GM19438 (cell line): ENCODE measurements around the gene KIAA1755.

ENCODE experiments used
- ATAC-seq: cut with Tn5 transposase; IDR thresholded peaks from one replicate; pipeline ENCODE4 v1.9.1; 2021; ENCODE audit warnings: low read depth; ENCODE audit not compliant: unreplicated experiment

Gene KIAA1755, protein sequence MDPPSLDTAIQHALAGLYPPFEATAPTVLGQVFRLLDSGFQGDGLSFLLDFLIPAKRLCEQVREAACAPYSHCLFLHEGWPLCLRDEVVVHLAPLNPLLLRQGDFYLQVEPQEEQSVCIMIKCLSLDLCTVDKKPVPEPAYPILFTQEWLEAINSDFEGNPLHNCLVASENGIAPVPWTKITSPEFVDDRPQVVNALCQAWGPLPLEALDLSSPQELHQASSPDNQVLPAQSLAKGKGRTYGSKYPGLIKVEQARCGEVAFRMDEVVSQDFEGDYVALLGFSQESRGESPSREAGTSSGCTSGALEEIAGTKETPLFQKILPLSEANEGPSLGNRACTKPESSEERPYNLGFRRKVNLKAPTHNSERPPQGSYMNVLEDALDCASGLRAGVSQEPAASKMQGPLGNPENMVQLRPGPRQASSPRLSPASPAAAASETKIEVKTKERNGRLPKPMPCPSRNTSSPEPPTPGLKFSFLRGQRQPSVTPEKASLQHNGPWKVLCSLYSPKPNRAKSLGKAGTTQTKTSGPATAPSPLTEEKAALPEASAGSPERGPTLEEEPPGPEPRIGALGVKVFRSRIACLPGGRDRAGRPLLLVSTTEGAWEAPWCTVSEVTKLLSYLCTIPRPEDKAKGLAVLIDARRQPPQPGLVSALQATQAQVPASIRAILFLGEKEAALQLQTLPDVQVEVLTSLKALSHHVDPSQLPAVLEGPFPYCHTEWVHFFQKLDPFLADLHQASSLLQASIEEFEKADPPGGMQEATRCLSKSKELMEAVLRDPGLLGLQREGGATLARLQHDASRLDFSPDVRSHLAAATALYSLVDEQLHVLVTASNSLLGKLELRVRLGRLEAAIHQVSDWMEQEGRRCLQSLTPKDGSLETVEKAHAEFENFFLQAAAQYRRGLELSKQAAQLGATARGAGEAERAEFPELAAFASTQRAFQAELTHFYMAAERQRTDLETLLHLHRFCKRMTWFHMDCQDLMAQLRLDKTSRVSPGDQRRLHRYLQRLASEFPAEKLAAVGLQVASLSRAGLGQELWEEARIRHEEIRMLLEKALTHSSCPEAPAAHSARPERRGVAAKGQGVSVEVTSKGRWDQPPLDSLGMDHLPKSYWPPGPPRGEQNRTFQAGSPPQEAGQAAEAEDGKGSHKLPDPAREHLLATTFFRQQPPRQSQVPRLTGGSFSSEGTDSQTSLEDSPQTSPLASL

GRCh38 chr20:38260378-38261053 is at the start of gene KIAA1755:
Gene KIAA1755, minus strand, starts transcription at chr20:38260735. Its CDS starts 235 bp downstream, at chr20:38260500.
- no peak for ATAC-seq

DNA sequence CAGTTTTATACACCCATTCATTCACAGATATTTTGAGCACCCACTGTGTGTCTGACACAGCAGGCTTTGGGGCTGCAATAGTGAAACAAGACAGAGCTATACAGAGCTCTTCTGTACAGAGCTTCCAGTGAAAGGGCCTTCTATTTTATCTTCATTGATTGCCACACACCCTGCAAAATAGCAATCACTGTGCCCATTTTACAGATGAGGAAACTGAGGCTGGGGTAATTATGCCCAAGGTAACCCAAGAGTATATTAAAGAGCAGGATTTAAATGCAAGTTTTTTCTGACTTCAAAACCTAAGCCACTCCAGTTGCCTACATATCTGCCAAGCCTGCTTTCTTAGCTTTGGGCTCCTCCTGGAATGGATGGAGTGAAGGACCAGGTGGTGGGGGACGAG is 47.9 kb upstream of the KIAA1755 start:
- ATAC-seq: no peak

DNA sequence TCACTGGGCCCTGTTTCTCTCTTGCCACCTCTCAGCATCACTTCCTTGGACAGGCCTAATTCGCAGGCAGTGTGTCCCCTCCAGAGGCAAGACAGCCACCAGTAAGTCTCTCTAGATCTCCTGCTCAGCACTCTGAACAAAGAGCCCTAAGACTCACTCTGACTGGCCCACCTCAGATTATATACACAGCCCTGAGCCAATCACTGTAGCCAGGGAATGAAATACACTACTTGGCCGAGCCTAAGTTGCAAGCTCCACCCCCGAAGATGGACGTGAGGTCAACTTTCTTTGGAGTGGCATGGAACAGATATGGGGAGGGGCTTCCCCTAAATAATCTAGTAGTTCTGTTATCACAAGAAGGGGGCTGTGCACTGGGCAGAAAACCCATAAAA is 47.5 kb upstream of the KIAA1755 start:
- no peak for ATAC-seq

GRCh38 chr20:38307371-38308046 is 47.0 kb upstream of the KIAA1755 start:
- ATAC-seq: no peak

GRCh38 chr20:38306379-38306778 is 45.8 kb upstream of the KIAA1755 start:
- ATAC-seq: no peak

DNA sequence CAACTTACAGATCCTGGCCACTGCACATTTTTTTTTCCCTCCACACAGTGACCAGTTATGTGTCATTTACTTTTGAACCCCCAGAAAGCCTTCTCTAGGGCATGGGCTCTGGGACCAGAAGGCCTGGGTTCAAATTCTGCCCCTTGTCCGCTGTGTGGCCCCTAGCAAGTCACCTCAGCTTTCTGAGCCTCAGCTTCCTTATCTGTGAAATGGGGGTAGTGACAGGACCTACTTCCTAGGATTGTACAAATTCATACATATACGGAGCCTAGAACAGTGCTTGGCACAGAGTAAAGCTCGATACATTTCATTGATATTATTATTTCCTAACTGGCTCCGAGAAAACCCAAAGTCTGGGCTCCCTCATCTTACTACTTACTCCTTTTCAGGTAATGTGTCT is 45.0 kb upstream of the KIAA1755 start:
- no peak for ATAC-seq

DNA sequence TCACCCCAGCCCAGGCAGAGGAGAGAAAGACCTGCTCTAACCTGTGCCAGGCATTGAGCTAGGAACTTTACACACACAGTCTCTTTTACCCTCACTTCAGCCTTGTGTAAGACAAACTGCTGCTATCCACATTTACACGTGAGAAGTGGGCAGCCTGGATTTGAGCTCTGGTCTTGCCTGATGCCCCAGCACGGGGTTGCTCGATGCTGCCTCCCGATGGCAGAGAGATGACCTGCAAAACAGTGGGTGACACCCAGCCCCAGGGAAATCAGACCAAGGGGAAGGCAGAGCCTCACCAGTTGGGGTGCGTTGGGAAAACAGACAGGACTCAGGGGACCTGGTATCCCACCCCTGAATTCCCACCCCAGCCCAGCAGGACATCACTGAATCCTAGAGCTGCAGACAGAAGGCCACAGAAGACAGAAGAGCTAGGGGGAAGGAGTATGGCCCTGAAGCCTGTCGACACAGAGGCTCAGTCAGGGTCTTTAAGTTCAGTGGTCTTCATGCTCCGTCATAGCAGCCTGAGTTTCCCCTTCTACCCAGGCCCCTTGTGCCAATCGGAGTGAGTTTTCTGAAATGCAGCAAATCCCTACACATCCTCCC is 44.4 kb upstream of the KIAA1755 start:
- no peak for ATAC-seq

- ATAC-seq: no peak
Observed at GRCh38 chr20:38303908-38304379, 43.4 kb upstream of the KIAA1755 start, which contains the start of gene BPI. Gene BPI, plus strand, starts transcription at chr20:38304156. Its CDS starts 68 bp downstream, at chr20:38304224.

DNA sequence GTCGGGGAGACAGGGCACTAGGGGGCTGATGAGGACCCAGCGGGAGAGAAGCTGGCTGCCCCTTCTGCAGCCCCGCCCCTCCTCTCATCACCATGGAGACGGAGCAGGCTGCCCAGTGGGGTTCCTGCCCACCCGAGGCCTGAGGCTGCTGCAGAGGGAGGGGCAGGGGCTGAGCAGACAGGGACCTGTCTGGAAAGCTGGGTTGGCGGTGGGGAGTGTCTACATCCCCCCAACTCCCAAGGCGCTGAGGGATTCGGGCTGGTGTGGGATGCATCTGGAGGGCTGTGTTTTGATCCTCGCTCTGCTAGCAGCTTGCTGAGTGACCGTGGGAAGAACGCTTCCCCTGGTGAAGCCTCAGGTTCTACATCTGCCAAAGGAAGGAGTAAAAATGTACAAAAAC is 42.3 kb upstream of the KIAA1755 start:
- no peak for ATAC-seq

GRCh38 chr20:38301309-38301708 is 40.8 kb upstream of the KIAA1755 start:
- ATAC-seq: no peak

- ATAC-seq: no peak
Observed at GRCh38 chr20:38300438-38300837, 39.9 kb upstream of the KIAA1755 start.

DNA sequence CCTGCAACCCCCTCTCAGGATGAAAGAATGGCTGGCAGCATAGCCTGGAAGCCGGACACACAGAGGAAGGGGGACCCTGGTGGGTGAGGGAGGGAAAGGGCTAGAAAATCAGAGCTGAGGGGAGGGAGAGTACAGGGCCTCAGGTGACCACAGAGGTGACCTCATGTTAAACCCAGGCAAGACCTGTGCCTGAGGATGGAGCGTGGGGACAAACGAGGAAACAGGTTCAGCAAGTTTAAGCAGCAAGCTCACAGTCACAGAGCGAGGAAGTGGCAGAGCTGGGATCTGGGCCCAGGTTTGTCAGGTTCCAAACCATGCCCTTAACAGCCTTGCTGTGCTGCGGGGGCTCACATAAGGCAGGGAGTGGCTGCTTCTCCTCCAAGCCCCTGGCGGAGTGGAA is 39.4 kb upstream of the KIAA1755 start:
- no peak for ATAC-seq

GRCh38 chr20:38298768-38299288 is 38.3 kb upstream of the KIAA1755 start:
- no peak for ATAC-seq

- ATAC-seq: no peak
Observed at GRCh38 chr20:38297916-38298674, 37.6 kb upstream of the KIAA1755 start.

GRCh38 chr20:38296433-38296832 is 35.9 kb upstream of the KIAA1755 start:
- no peak for ATAC-seq

- no peak for ATAC-seq
Observed at GRCh38 chr20:38295811-38296210, 35.3 kb upstream of the KIAA1755 start.

DNA sequence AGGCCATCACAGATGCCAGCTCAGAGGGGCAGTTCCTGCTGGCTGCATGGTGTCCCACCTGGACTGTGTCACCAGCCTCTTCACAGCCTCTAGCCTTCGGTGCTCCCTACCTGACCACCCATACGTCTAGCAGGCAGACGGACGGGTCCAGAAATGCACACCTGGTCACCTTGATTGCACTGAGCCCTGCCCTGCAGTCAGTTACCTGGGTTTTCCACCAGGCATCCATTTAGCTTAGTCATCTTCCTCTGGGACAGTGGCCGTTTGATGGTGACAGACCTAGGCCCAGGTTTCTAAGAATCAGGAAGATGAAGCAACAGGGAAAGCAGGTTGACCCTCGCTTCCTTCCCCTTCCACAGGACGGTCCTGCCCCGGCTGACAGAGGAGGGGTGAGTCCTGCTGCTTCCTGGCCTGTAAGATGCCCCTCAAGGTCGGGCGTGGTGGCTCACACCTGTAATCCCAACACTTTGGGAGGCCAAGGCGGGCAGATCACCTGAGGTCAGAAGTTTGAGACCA is 33.6 kb upstream of the KIAA1755 start:
- ATAC-seq: no peak

DNA sequence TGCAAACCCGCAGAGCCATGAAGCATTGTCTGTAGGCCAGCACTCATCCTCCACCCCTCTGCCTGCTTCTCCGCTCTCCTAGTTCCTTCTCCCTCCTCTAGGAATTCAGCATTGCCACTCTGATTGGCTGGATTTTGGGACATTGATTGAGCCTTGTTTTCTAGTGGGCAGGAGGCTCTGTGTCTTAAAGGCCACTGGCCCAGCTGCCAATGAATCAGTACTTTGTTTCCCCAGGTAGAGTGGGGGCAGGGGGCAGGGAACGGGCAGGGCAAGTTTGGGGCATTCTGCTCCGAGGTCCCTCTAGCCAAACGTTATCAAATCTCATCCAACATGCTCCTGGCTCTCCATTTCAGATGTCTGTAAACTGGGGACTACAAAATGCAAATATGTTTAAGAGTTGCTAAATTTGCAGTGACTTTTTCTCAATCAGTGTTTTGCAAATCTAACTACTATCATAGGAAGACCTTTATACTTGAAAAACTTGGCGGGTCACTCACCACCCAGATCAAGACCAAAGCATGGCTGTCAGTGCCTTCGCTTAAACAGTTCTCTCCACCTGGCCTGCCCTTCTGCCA is 33.0 kb upstream of the KIAA1755 start:
- ATAC-seq: no peak
